H9 (cell line): ENCODE measurements around the gene RAB22A. TPM values are rescaled to one million over a fixed set of nuclear protein-coding genes. Genes with fewer than 3 reads are reported as not detected.

Experiments
- DNase-seq: peaks from one replicate; pipeline ENCODE4 v3.0.0-alpha.2; 2017
- H2AFZ ChIP-seq: one replicate; pipeline ENCODE4 v1.6.1; 2013; ENCODE audit warnings: mild to moderate bottlenecking, low read length, control low read depth, moderate library complexity
- H2AK5ac ChIP-seq: 2 replicates; pipeline ENCODE4 v1.6.1; 2013; ENCODE audit warnings: low read length, control low read depth, mixed read lengths; ENCODE audit not compliant: insufficient read length
- H2BK120ac ChIP-seq: one replicate; pipeline ENCODE4 v1.6.1; 2013; ENCODE audit warnings: low read depth, mild to moderate bottlenecking, low read length, control low read depth, inconsistent platforms; ENCODE audit not compliant: poor library complexity, severe bottlenecking
- H2BK12ac ChIP-seq: 2 replicates; pipeline ENCODE4 v1.6.1; 2013; ENCODE audit warnings: low read length, control low read depth, mixed read lengths, low read depth; ENCODE audit not compliant: insufficient read length
- H2BK15ac ChIP-seq: 2 replicates; pipeline ENCODE4 v1.6.1; 2013; ENCODE audit warnings: low read depth, low read length, control low read depth
- H2BK20ac ChIP-seq: one replicate; pipeline ENCODE4 v1.6.1; 2013; ENCODE audit warnings: low read depth, mild to moderate bottlenecking, low read length, control low read depth, inconsistent platforms; ENCODE audit not compliant: poor library complexity, severe bottlenecking
- H2BK5ac ChIP-seq: 2 replicates; pipeline ENCODE4 v1.6.1; 2013; ENCODE audit warnings: low read length, control low read depth, mixed read lengths; ENCODE audit not compliant: insufficient read length
- H3K14ac ChIP-seq: 2 replicates; pipeline ENCODE4 v1.6.1; 2013; ENCODE audit warnings: low read length, control low read depth; ENCODE audit not compliant: insufficient read depth
- H3K18ac ChIP-seq: 2 replicates; pipeline ENCODE4 v1.6.1; 2013; ENCODE audit warnings: low read depth, mild to moderate bottlenecking, mixed read lengths, low read length, control low read depth; ENCODE audit not compliant: insufficient read length
- H3K23ac ChIP-seq: 2 replicates; pipeline ENCODE4 v1.6.1; 2013; ENCODE audit warnings: low read length, control low read depth, mixed read lengths, low read depth; ENCODE audit not compliant: insufficient read length
- H3K23me2 ChIP-seq: 2 replicates; pipeline ENCODE4 v1.6.1; 2013; ENCODE audit warnings: low read depth, mild to moderate bottlenecking, mixed read lengths, low read length, control low read depth; ENCODE audit not compliant: insufficient read length, poor library complexity, severe bottlenecking
- H3K27ac ChIP-seq: 2 replicates; pipeline ENCODE4 v1.5.1; 2013; ENCODE audit warnings: low read length, control low read depth, mixed read lengths, low read depth; ENCODE audit not compliant: insufficient read length
- H3K27me3 ChIP-seq: 2 replicates; pipeline ENCODE4 v1.6.1; 2013; ENCODE audit warnings: low read length, control low read depth, inconsistent platforms; ENCODE audit not compliant: insufficient read depth
- H3K4ac ChIP-seq: 2 replicates; pipeline ENCODE4 v1.6.1; 2013; ENCODE audit warnings: low read depth, mild to moderate bottlenecking, control low read depth, inconsistent platforms, low read length, moderate library complexity
- H3K4me1 ChIP-seq: 2 replicates; pipeline ENCODE4 v1.6.1; 2013; ENCODE audit warnings: low read length, control low read depth, inconsistent platforms; ENCODE audit not compliant: insufficient read depth
- H3K4me2 ChIP-seq: 2 replicates; pipeline ENCODE4 v1.6.1; 2013; ENCODE audit warnings: low read length, control low read depth, mixed read lengths; ENCODE audit not compliant: insufficient read length, insufficient read depth
- H3K56ac ChIP-seq: 2 replicates; pipeline ENCODE4 v1.6.1; 2013; ENCODE audit warnings: low read depth, mild to moderate bottlenecking, mixed read lengths, low read length, control low read depth; ENCODE audit not compliant: insufficient read length
- H3K79me1 ChIP-seq: 2 replicates; pipeline ENCODE4 v1.6.1; 2013; ENCODE audit warnings: low read depth, mild to moderate bottlenecking, moderate library complexity, low read length, control low read depth, inconsistent platforms; ENCODE audit not compliant: insufficient read depth, poor library complexity, severe bottlenecking
- H3K79me2 ChIP-seq: 2 replicates; pipeline ENCODE4 v1.6.1; 2013; ENCODE audit warnings: low read length, control low read depth, inconsistent platforms; ENCODE audit not compliant: insufficient read depth
- H3K9ac ChIP-seq: 2 replicates; pipeline ENCODE4 v1.6.1; 2013; ENCODE audit warnings: low read length, control low read depth, mixed read lengths; ENCODE audit not compliant: insufficient read length; ENCODE audit errors: extremely low read depth
- H3K9me3 ChIP-seq: one replicate; pipeline ENCODE4 v1.6.1; 2013; ENCODE audit warnings: low read depth, low read length, inconsistent platforms; ENCODE audit not compliant: control insufficient read depth
- H3T11ph ChIP-seq: one replicate; pipeline ENCODE4 v1.6.1; 2013; ENCODE audit warnings: mild to moderate bottlenecking, low read length, control low read depth, inconsistent platforms
- H4K20me1 ChIP-seq: one replicate; pipeline ENCODE4 v1.6.1; 2013; ENCODE audit not compliant: control insufficient read depth, insufficient read length, insufficient read depth
- H4K5ac ChIP-seq: 2 replicates; pipeline ENCODE4 v1.6.1; 2013; ENCODE audit warnings: low read depth, mild to moderate bottlenecking, mixed read lengths, low read length, control low read depth; ENCODE audit not compliant: insufficient read length
- H4K8ac ChIP-seq: replicated peaks from 2 replicates; pipeline ENCODE4 v1.6.1; 2013; ENCODE audit warnings: low read length, control low read depth, mixed read lengths, low read depth; ENCODE audit not compliant: insufficient read length
- H4K91ac ChIP-seq: 2 replicates; pipeline ENCODE4 v1.6.1; 2013; ENCODE audit warnings: low read depth, mild to moderate bottlenecking, moderate library complexity, mixed read lengths, low read length, control low read depth; ENCODE audit not compliant: insufficient read length
- H3K27ac Mint-ChIP-seq, 3 experiments: 2 replicates in 2 of 3; 3 replicates in 1 of 3; pipeline ENCODE4 v1.8.0; 2020 to 2021; ENCODE audit warnings: mixed read lengths in 3 of 3, mild to moderate bottlenecking in 1 of 3, moderate library complexity in 1 of 3
- H3K27me3 Mint-ChIP-seq: 2 replicates; pipeline ENCODE4 v1.8.0; 2021; ENCODE audit warnings: low read depth, mild to moderate bottlenecking, moderate library complexity, mixed read lengths
- H3K36me3 Mint-ChIP-seq, 3 experiments: 2 replicates in 2 of 3; 3 replicates in 1 of 3; pipeline ENCODE4 v1.8.0; 2020 to 2021; ENCODE audit warnings: low read depth in 3 of 3, mixed read lengths in 3 of 3; ENCODE audit not compliant: insufficient read depth in 1 of 3
- H3K4me1 Mint-ChIP-seq, 2 experiments: 2 replicates each; pipeline ENCODE4 v1.8.0; 2020; ENCODE audit warnings: mixed read lengths in 2 of 2
- H3K4me3 Mint-ChIP-seq, 2 experiments: 2 replicates in 1 of 2; 3 replicates in 1 of 2; pipeline ENCODE4 v1.8.0; 2020 to 2021; ENCODE audit warnings: mild to moderate bottlenecking in 2 of 2, mixed read lengths in 2 of 2, moderate library complexity in 1 of 2
- H3K9me3 Mint-ChIP-seq, 2 experiments: 2 replicates in 1 of 2; 3 replicates in 1 of 2; pipeline ENCODE4 v1.8.0; 2020; ENCODE audit warnings: mild to moderate bottlenecking in 2 of 2, mixed read lengths in 2 of 2, moderate library complexity in 1 of 2
- CTCF ChIP-seq: fragments of 200-600 bp; sonication (generic); conservative IDR thresholded peaks from 3 replicates; pipeline ENCODE4 v1.8.0; 2021; ENCODE audit warnings: antibody characterized with exemption, mild to moderate bottlenecking
- WGBS: extraction: QIAGEN DNeasy Blood & Tissue Kit; methylation state at CpG from one replicate; pipeline ENCODE4 v1.1.7; 2013; ENCODE audit warnings: missing lambda C conversion rate, low lambda C conversion rate, mixed read lengths; ENCODE audit not compliant: insufficient read length; ENCODE audit errors: extremely low coverage; 5-methylcytosine and 5-hydroxymethylcytosine counted together
- total RNA-seq: library from RNA; stranded (reverse); gene quantifications from 2 replicates; pipeline ENCODE4 v1.2.1, GENCODE V29; 2021

Gene RAB22A
- total RNA-seq, 1 experiment from 2014 or later: 6.3 TPM

GRCh38 chr20:58313396-58313795, 3.9 kb downstream of the RAB22A start:
- Histone ChIP-seq H3T11ph (no peak overlapping the region), H3K27me3 (no peaks in the 10 kb centered on the region; the same call in 1 of the 2 replicates), H2BK120ac (no peak overlapping the region), H3K9me3 (no peaks in the 10 kb centered on the region), H4K20me1 (no peaks in the 10 kb centered on the region), H3K4me2 (no peak overlapping the region), H2AFZ (no peak overlapping the region), H3K56ac (no peak overlapping the region), H3K14ac (no peak overlapping the region), H3K9ac (no peak overlapping the region), H2AK5ac (no peak overlapping the region), H2BK15ac (no peak overlapping the region), H4K8ac (no peak overlapping the region), H3K4ac (no peak overlapping the region), H3K27ac (no peak overlapping the region), H3K79me2 (no peaks in the 10 kb centered on the region), H4K5ac (no peak overlapping the region), H2BK5ac (no peak overlapping the region), H3K79me1 (peaks cover 2% of the 10 kb centered on the region), H4K91ac (no peak overlapping the region), H3K23me2 (peaks cover 13% of the 10 kb centered on the region), H2BK20ac (no peak overlapping the region), H3K23ac (no peak overlapping the region), H2BK12ac (no peak overlapping the region), H3K18ac (no peak overlapping the region), H3K4me1 (no peaks in the 10 kb centered on the region; the same call in 1 of the 2 replicates)
- Mint-ChIP-seq H3K36me3 (peaks cover 33 to 52% (median 50%) of the 10 kb centered on the region in 3 experiments; a peak in 6 of 7 replicates), H3K27me3 (no peaks in the 10 kb centered on the region), H3K4me3 (no peak overlapping the region), H3K27ac (peak overlapping the region in 2 of 3 experiments; percentile 13 to 37; a peak in 4 of 7 replicates), H3K9me3 (peaks cover 0 to 4% of the 10 kb centered on the region in 2 experiments; a peak in 1 of 5 replicates), H3K4me1 (peaks cover 9 to 10% of the 10 kb centered on the region in 2 experiments)
- no CpG with 5 or more reads among the region's 4 CpGs for WGBS
- TF ChIP-seq CTCF: no peak
- no peak for DNase-seq
